Measurements from ENCODE around the gene SHISA4. TPM values are rescaled to one million over a fixed set of nuclear protein-coding genes. Genes with fewer than 3 reads are reported as not detected.
"Not testable (repeated sequence)": the region's sequence is repeated elsewhere in the genome, so short reads cannot be mapped to it uniquely, and the experiment has no call there.

The SHISA4 gene
- total RNA-seq, 1 donor from 2014 or later: 7.4 TPM

- H3K4me1 Mint-ChIP-seq (ENCODE audit: low read depth): peaks cover 14% of the 10 kb centered on the region
- peaks cover 14% of the 10 kb centered on the region for H3K36me3 Mint-ChIP-seq (ENCODE audit: insufficient read depth)
- TF ChIP-seq CTCF (IDR thresholded peaks at IDR 0.05; ENCODE audit: unreplicated experiment): no peak
- H3K4me3 Mint-ChIP-seq (ENCODE audit: low read depth): no peak overlapping the region
- no peak for DNase-seq (ENCODE audit: low spot score, unreplicated experiment)
- peak overlapping the region; percentile 91 for H3K27ac Mint-ChIP-seq
- H3K27me3 Mint-ChIP-seq: no peaks in the 10 kb centered on the region
- H3K9me3 Mint-ChIP-seq (ENCODE audit: low read depth): no peaks in the 10 kb centered on the region
Observed at GRCh38 chr1:201850053-201850397, 38.7 kb upstream of the SHISA4 start.

GRCh38 chr1:201851949-201852348, 36.7 kb upstream of the SHISA4 start:
- TF ChIP-seq CTCF (IDR thresholded peaks at IDR 0.05; ENCODE audit: unreplicated experiment): no peak
- Mint-ChIP-seq H3K36me3 (ENCODE audit: insufficient read depth) (peaks cover 26% of the 10 kb centered on the region), H3K4me3 (ENCODE audit: low read depth) (no peak overlapping the region), H3K27me3 (no peaks in the 10 kb centered on the region), H3K27ac (no peak overlapping the region), H3K4me1 (ENCODE audit: low read depth) (peaks cover 14% of the 10 kb centered on the region), H3K9me3 (ENCODE audit: low read depth) (no peaks in the 10 kb centered on the region)
- no peak for DNase-seq (ENCODE audit: low spot score, unreplicated experiment)

- DNase-seq (ENCODE audit: low spot score, unreplicated experiment); H3K27ac Mint-ChIP-seq; H3K4me1 Mint-ChIP-seq (ENCODE audit: low read depth); H3K27me3 Mint-ChIP-seq; H3K4me3 Mint-ChIP-seq (ENCODE audit: low read depth); H3K9me3 Mint-ChIP-seq (ENCODE audit: low read depth): not testable (repeated sequence)
- H3K36me3 Mint-ChIP-seq (ENCODE audit: insufficient read depth): peaks cover 40% of the 10 kb centered on the region
Observed at GRCh38 chr1:201856722-201857121, 32.0 kb upstream of the SHISA4 start.

GRCh38 chr1:201859424-201859823, 29.3 kb upstream of the SHISA4 start:
- H3K9me3 Mint-ChIP-seq (ENCODE audit: low read depth): no peaks in the 10 kb centered on the region
- no peaks in the 10 kb centered on the region for H3K27me3 Mint-ChIP-seq
- no peak overlapping the region for H3K27ac Mint-ChIP-seq
- peaks cover 37% of the 10 kb centered on the region for H3K36me3 Mint-ChIP-seq (ENCODE audit: insufficient read depth)
- TF ChIP-seq CTCF (IDR thresholded peaks at IDR 0.05; ENCODE audit: unreplicated experiment): no peak
- peaks cover 2% of the 10 kb centered on the region for H3K4me1 Mint-ChIP-seq (ENCODE audit: low read depth)
- no peak for DNase-seq (ENCODE audit: low spot score, unreplicated experiment)
- no peak overlapping the region for H3K4me3 Mint-ChIP-seq (ENCODE audit: low read depth)

GRCh38 chr1:201861448-201861847, 27.2 kb upstream of the SHISA4 start:
- no peak overlapping the region for H3K4me3 Mint-ChIP-seq (ENCODE audit: low read depth)
- peaks cover 26% of the 10 kb centered on the region for H3K36me3 Mint-ChIP-seq (ENCODE audit: insufficient read depth)
- H3K4me1 Mint-ChIP-seq (ENCODE audit: low read depth): no peaks in the 10 kb centered on the region
- peak overlapping the region; percentile 9 for H3K27ac Mint-ChIP-seq
- no peaks in the 10 kb centered on the region for H3K9me3 Mint-ChIP-seq (ENCODE audit: low read depth)
- no peaks in the 10 kb centered on the region for H3K27me3 Mint-ChIP-seq
- DNase-seq (ENCODE audit: low spot score, unreplicated experiment): no peak
- TF ChIP-seq CTCF (IDR thresholded peaks at IDR 0.05; ENCODE audit: unreplicated experiment): no peak

- H3K4me3 Mint-ChIP-seq (ENCODE audit: low read depth): no peak overlapping the region
- no peak overlapping the region for H3K27ac Mint-ChIP-seq
- no peaks in the 10 kb centered on the region for H3K9me3 Mint-ChIP-seq (ENCODE audit: low read depth)
- no peak for DNase-seq (ENCODE audit: low spot score, unreplicated experiment)
- TF ChIP-seq CTCF (IDR thresholded peaks at IDR 0.05; ENCODE audit: unreplicated experiment): no peak
- H3K27me3 Mint-ChIP-seq: no peaks in the 10 kb centered on the region
- no peaks in the 10 kb centered on the region for H3K4me1 Mint-ChIP-seq (ENCODE audit: low read depth)
- H3K36me3 Mint-ChIP-seq (ENCODE audit: insufficient read depth): peaks cover 41% of the 10 kb centered on the region
Observed at GRCh38 chr1:201870397-201870796, 18.3 kb upstream of the SHISA4 start.
